Tibial nerve (tissue), 4 donors: ENCODE measurements around the gene GNL3.

ENCODE experiments used
- CTCF ChIP-seq, 5 experiments: fragments of 200-600 bp in 3 of 5; fragments of 450-650 bp in 2 of 5; sonication (generic) in 3 of 5; IDR thresholded peaks; one replicate each; pipeline ENCODE4 v1.5.1; 2016 to 2019; ENCODE audit warnings: antibody characterized with exemption in 5 of 5, mild to moderate bottlenecking in 3 of 5, moderate library complexity in 2 of 5
- EP300 ChIP-seq, 2 donors: sonication (generic); formaldehyde crosslinking; IDR thresholded peaks; one replicate each; pipeline ENCODE4 v1.6.1; 2017; ENCODE audit warnings: antibody characterized with exemption in 2 of 2, mild to moderate bottlenecking in 1 of 2
- POLR2A ChIP-seq, 2 donors: fragments of 450-650 bp; IDR thresholded peaks; one replicate each; pipeline ENCODE4 v1.6.1; 2017; ENCODE audit warnings: antibody characterized with exemption in 2 of 2, mild to moderate bottlenecking in 2 of 2, moderate library complexity in 2 of 2

- TF ChIP-seq CTCF (IDR thresholded peaks at IDR 0.05) (no peak), POLR2A (IDR thresholded peaks at IDR 0.05) (no peak), EP300 (IDR thresholded peaks at IDR 0.05) (no peak)
Measured at GRCh38 chr3:52679811-52680210, 6.0 kb upstream of the GNL3 start.
